ENCODE measurements around the gene LCLAT1.

LCLAT1 gene

GRCh38 chr2:30404319-30405259 lies 42.5 kb upstream of the LCLAT1 start:
- CTCF ChIA-PET, result interaction anchor here (1.1 to 1.4 kb wide), 3 partner anchors 36 to 307 kb away, joined by 3 to 5 read pairs (median 4); no protein-coding TSS in a partner anchor
- no peak for DNase-seq (ENCODE audit: low read depth, low spot score)
- H3K4me3 ChIP-seq (ENCODE audit: low read depth, low read length), result no peak overlapping the region
- POLR2A ChIA-PET, result interaction anchor here (1.2 kb wide), 1 partner anchor 42 kb away, joined by 3 read pairs; no protein-coding TSS in a partner anchor
- TF ChIP-seq, protein P1, sequence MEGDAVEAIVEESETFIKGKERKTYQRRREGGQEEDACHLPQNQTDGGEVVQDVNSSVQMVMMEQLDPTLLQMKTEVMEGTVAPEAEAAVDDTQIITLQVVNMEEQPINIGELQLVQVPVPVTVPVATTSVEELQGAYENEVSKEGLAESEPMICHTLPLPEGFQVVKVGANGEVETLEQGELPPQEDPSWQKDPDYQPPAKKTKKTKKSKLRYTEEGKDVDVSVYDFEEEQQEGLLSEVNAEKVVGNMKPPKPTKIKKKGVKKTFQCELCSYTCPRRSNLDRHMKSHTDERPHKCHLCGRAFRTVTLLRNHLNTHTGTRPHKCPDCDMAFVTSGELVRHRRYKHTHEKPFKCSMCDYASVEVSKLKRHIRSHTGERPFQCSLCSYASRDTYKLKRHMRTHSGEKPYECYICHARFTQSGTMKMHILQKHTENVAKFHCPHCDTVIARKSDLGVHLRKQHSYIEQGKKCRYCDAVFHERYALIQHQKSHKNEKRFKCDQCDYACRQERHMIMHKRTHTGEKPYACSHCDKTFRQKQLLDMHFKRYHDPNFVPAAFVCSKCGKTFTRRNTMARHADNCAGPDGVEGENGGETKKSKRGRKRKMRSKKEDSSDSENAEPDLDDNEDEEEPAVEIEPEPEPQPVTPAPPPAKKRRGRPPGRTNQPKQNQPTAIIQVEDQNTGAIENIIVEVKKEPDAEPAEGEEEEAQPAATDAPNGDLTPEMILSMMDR (IDR thresholded peaks at IDR 0.05; ENCODE audit: insufficient read depth, low read length, missing control alignments), result no peak

GRCh38 chr2:30405260-30405605 lies 41.8 kb upstream of the LCLAT1 start:
- TF ChIP-seq, protein P1 (IDR thresholded peaks at IDR 0.05; ENCODE audit: insufficient read depth, low read length, missing control alignments), result no peak
- POLR2A ChIA-PET, result interaction anchor here (1.2 kb wide), 1 partner anchor 43 kb away, joined by 3 read pairs; no protein-coding TSS in a partner anchor

DNA sequence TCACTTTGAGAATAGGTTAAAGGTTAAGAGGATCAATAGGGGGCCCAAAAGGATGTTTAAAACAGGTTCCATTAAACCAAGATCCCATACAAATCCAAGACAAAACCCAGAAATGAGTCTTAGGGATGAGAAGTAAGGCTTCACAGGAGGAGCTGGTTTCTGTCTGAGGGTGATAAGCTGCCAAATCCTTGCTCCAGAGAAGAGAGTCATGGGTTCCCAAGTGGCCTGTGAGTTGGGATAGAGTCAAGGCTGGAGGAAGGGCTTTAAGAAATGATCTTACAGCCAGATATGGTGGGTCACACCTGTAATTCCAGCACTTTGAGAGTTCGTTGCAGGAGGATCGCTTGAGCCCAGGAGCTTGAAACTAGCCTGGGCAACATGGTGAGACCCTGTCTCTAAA lies 40.2 kb upstream of the LCLAT1 start:
- TF ChIP-seq, protein P1 (IDR thresholded peaks at IDR 0.05; ENCODE audit: insufficient read depth, low read length, missing control alignments), result no peak
- no peak for DNase-seq (ENCODE audit: low read depth, low spot score)
- H3K4me3 ChIP-seq (ENCODE audit: low read depth, low read length), result no peak overlapping the region
- POLR2A ChIA-PET, result no interaction called here
- CTCF ChIA-PET, result interaction anchor here (1.3 kb wide), 1 partner anchor 14 kb away, joined by 3 read pairs; no protein-coding TSS in a partner anchor

More at GRCh38 chr2:30405260-30405605, 41.8 kb upstream of the LCLAT1 start:
- no peak overlapping the region for H3K4me3 ChIP-seq (ENCODE audit: low read depth, low read length)
- DNase-seq (ENCODE audit: low read depth, low spot score), result no peak
- CTCF ChIA-PET, result interaction anchor here (1.4 kb wide), 1 partner anchor 301 kb away, joined by 4 read pairs; no protein-coding TSS in a partner anchor

DNA sequence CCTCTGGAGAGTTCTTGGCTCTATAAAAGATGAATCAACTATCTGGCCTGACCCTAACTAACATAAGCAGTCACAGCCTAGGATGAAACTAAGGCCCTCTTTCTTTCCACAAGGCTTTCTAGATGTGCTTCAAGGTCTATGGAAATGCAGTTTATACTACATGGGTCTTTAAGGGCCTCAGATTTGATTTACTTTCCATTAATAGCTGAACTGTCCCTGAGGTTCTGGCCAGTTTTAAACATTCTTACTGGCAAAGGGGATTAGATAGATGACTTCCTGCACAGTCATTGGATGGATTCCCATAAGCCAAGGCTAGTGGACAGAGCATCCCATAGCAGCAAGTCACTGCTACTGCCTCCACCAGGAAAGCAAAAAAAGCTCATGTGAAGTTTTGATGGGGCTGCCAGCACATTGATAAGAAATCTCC lies 38.1 kb upstream of the LCLAT1 start:
- ChIA-PET CTCF (interaction anchor here (0.9 to 1.9 kb wide), 8 partner anchors 10 to 303 kb away, joined by 3 to 6 read pairs (median 3); no protein-coding TSS in a partner anchor), POLR2A (interaction anchor here (0.6 to 1.9 kb wide), 5 partner anchors 13 to 256 kb away, joined by 3 to 8 read pairs (median 3); partner anchors contain the start of gene LBH)
- TF ChIP-seq, protein P1 (IDR thresholded peaks at IDR 0.05; ENCODE audit: insufficient read depth, low read length, missing control alignments), result peak; percentile 34
- DNase-seq (ENCODE audit: low read depth, low spot score), result peak; percentile 63
- H3K4me3 ChIP-seq (ENCODE audit: low read depth, low read length), result no peak overlapping the region

DNA sequence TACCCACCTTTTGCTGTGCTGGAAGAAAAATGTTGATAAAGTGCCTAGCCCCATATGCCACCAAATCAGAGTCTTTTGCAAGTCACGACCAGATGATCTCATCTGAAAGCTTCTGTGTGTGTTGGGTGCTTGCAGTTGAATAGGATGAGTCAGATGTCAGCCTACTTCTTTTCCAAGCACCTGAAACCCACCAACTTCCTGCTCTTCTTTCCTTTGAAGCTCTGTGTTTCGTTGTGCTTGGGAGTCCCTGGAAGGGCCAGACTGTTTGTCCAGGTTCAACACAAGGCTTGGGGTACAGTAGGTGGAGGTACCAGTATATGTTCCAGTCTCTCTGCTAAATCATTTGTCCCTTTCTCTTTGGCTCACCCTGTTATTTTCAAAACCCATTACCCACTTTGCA lies 36.8 kb upstream of the LCLAT1 start:
- TF ChIP-seq, protein P1 (IDR thresholded peaks at IDR 0.05; ENCODE audit: insufficient read depth, low read length, missing control alignments), result no peak
- ChIA-PET CTCF (interaction anchor here (1.0 to 1.9 kb wide), 3 partner anchors 15 to 202 kb away, joined by 3 to 6 read pairs (median 3); no protein-coding TSS in a partner anchor), POLR2A (interaction anchor here (0.9 to 1.9 kb wide), 2 partner anchors 12 to 54 kb away, joined by 4 to 8 read pairs; no protein-coding TSS in a partner anchor)
- peak; percentile 54 for DNase-seq (ENCODE audit: low read depth, low spot score)
- no peak overlapping the region for H3K4me3 ChIP-seq (ENCODE audit: low read depth, low read length)

All from AG04449 (cell line).